Measurements from ENCODE around the gene SPATA3.

Gene SPATA3

GRCh38 chr2:231051116-231051515 is 55.2 kb downstream of the SPATA3 start:
- DNase-seq: no peak

- peak; percentile 46 for DNase-seq
These were observed 56.9 kb downstream of the SPATA3 start for GRCh38 chr2:231052494-231053451.

- DNase-seq: no peak
These were observed 57.9 kb downstream of the SPATA3 start for GRCh38 chr2:231053846-231054245.

GRCh38 chr2:231056453-231057416 is 60.8 kb downstream of the SPATA3 start, which contains the start of gene PSMD1:
PSMD1 (plus strand) TSS chr2:231056867; CDS start chr2:231057026, 159 bp downstream.
- peak; percentile 76 for DNase-seq

GRCh38 chr2:231057590-231057989 is 61.7 kb downstream of the SPATA3 start:
- DNase-seq: no peak
